ENCODE measurements around the gene PRKG1.

PRKG1 gene

GRCh38 chr10:51141010-51141409 is 66.7 kb downstream of the PRKG1 start:
- no peak overlapping the region for H3K27ac ChIP-seq (replicated peaks)
- H3K27me3 ChIP-seq (ENCODE audit: insufficient read depth, poor library complexity, severe bottlenecking), result no peaks in the 10 kb centered on the region
- DNase-seq (ENCODE audit: low read depth in 1 of 2, low spot score in 1 of 2), result no peak
- TF ChIP-seq POLR2AphosphoS5 (IDR thresholded peaks at IDR 0.05; ENCODE audit: low read depth) (no peak), SPI1 (IDR thresholded peaks at IDR 0.05; ENCODE audit: borderline replicate concordance, low read depth) (no peak), CTCF (IDR thresholded peaks at IDR 0.05; ENCODE audit: insufficient read depth, low read length) (no peak)
- no peak overlapping the region for H3K4me3 ChIP-seq (replicated peaks; ENCODE audit: insufficient read depth, low read length)

- Histone ChIP-seq H3K27me3 (ENCODE audit: insufficient read depth, poor library complexity, severe bottlenecking) (no peaks in the 10 kb centered on the region), H3K27ac (replicated peaks) (no peak overlapping the region)
- DNase-seq (ENCODE audit: low read depth in 1 of 2, low spot score in 1 of 2), result no peak
These were observed 70.0 kb downstream of the PRKG1 start for GRCh38 chr10:51144161-51144781.

GRCh38 chr10:51145375-51145774 is 71.1 kb downstream of the PRKG1 start:
- no peak for TF ChIP-seq POLR2AphosphoS5 (IDR thresholded peaks at IDR 0.05; ENCODE audit: low read depth)
- TF ChIP-seq CTCF (IDR thresholded peaks at IDR 0.05; ENCODE audit: insufficient read depth, low read length), result no peak
- no peak for TF ChIP-seq REST (IDR thresholded peaks at IDR 0.05; ENCODE audit: insufficient replicate concordance, low read depth)
- TF ChIP-seq SPI1 (IDR thresholded peaks at IDR 0.05; ENCODE audit: borderline replicate concordance, low read depth), result no peak
- Histone ChIP-seq H3K4me3 (replicated peaks; ENCODE audit: insufficient read depth, low read length) (no peak overlapping the region), H3K27ac (replicated peaks) (no peak overlapping the region), H3K27me3 (ENCODE audit: insufficient read depth, poor library complexity, severe bottlenecking) (no peaks in the 10 kb centered on the region)
- no peak for DNase-seq (ENCODE audit: low read depth in 1 of 2, low spot score in 1 of 2)

More at GRCh38 chr10:51144161-51144781, 70.0 kb downstream of the PRKG1 start:
- no peak overlapping the region for H3K4me3 ChIP-seq (replicated peaks; ENCODE audit: insufficient read depth, low read length)
- TF ChIP-seq GABPA (IDR thresholded peaks at IDR 0.05; ENCODE audit: low read depth), result no peak
- TF ChIP-seq REST (IDR thresholded peaks at IDR 0.05; ENCODE audit: insufficient replicate concordance, low read depth), result no peak
- no peak for TF ChIP-seq CTCF (IDR thresholded peaks at IDR 0.05; ENCODE audit: insufficient read depth, low read length)
- no peak for TF ChIP-seq POLR2AphosphoS5 (IDR thresholded peaks at IDR 0.05; ENCODE audit: low read depth)
- TF ChIP-seq SPI1 (IDR thresholded peaks at IDR 0.05; ENCODE audit: borderline replicate concordance, low read depth), result no peak

Measured in HL-60 (cell line).